Measurements from ENCODE around the gene PIP5KL1. TPM values are rescaled to one million over a fixed set of nuclear protein-coding genes. Genes with fewer than 3 reads are reported as not detected.

PIP5KL1 gene
- total and polyA plus RNA-seq, 2 experiments from 2014 or later, result 13.4 to 19.5 TPM

- no peak for TF ChIP-seq REST (IDR thresholded peaks at IDR 0.05; ENCODE audit: unreplicated experiment)
- TF ChIP-seq ZNF462 (CRISPR knock-in tag; IDR thresholded peaks at IDR 0.05), result no peak
- TF ChIP-seq EZH2phosphoT487 (IDR thresholded peaks at IDR 0.05; ENCODE audit: unreplicated experiment), result no peak
- TF ChIP-seq ETS1 (IDR thresholded peaks at IDR 0.05), result no peak
- TF ChIP-seq POLR2AphosphoS5 (IDR thresholded peaks at IDR 0.05; ENCODE audit: low read depth), result no peak
Observed at GRCh38 chr9:127963041-127963358, 32.4 kb upstream of the PIP5KL1 start (continued).
